ENCODE measurements around the gene RASEF.
"Not testable (repeated sequence)": the region's sequence is repeated elsewhere in the genome, so short reads cannot be mapped to it uniquely, and the experiment has no call there.

The RASEF gene

GRCh38 chr9:83062651-83063527, at the start of gene RASEF:
TSS of gene RASEF (minus strand) at chr9:83063142. CDS start at chr9:83062867, 275 bp downstream.
- no peak for DNase-seq

- no peak for DNase-seq
Observed at GRCh38 chr9:83111169-83111568, 48.2 kb upstream of the RASEF start.

GRCh38 chr9:83109296-83109695, 46.4 kb upstream of the RASEF start:
- DNase-seq: no peak

GRCh38 chr9:83108208-83108607, 45.3 kb upstream of the RASEF start:
- no peak for DNase-seq

GRCh38 chr9:83106772-83107171, 43.8 kb upstream of the RASEF start:
- DNase-seq: no peak

GRCh38 chr9:83106263-83106662, 43.3 kb upstream of the RASEF start:
- no peak for DNase-seq

- no peak for DNase-seq
Observed at GRCh38 chr9:83097633-83098032, 34.7 kb upstream of the RASEF start.

- DNase-seq: not testable (repeated sequence)
Observed at GRCh38 chr9:83093311-83093710, 30.4 kb upstream of the RASEF start.

- DNase-seq: no peak
Observed at GRCh38 chr9:83081846-83082245, 18.9 kb upstream of the RASEF start.

- DNase-seq: no peak
Observed at GRCh38 chr9:83081010-83081409, 18.1 kb upstream of the RASEF start.

GRCh38 chr9:83075932-83076331, 13.0 kb upstream of the RASEF start:
- not testable (repeated sequence) for DNase-seq

- not testable (repeated sequence) for DNase-seq
Observed at GRCh38 chr9:83072498-83072897, 9.6 kb upstream of the RASEF start.

- DNase-seq: no peak
Observed at GRCh38 chr9:83071626-83072025, 8.7 kb upstream of the RASEF start.

GRCh38 chr9:83070261-83070660, 7.3 kb upstream of the RASEF start:
- no peak for DNase-seq

- no peak for DNase-seq
Observed at GRCh38 chr9:83069651-83070050, 6.7 kb upstream of the RASEF start.

- no peak for DNase-seq
Observed at GRCh38 chr9:83068414-83068813, 5.5 kb upstream of the RASEF start.

- no peak for DNase-seq
Observed at GRCh38 chr9:83067579-83067978, 4.6 kb upstream of the RASEF start.

- DNase-seq: no peak
Observed at GRCh38 chr9:83066771-83067170, 3.8 kb upstream of the RASEF start.

GRCh38 chr9:83065233-83065632, 2.3 kb upstream of the RASEF start:
- no peak for DNase-seq

GRCh38 chr9:83061990-83062650, 822 bp downstream of the RASEF start:
- no peak for DNase-seq

GRCh38 chr9:83061036-83061435, 1.9 kb downstream of the RASEF start:
- DNase-seq: no peak

GRCh38 chr9:83060556-83060955, 2.4 kb downstream of the RASEF start:
- DNase-seq: no peak

GRCh38 chr9:83059417-83059816, 3.5 kb downstream of the RASEF start:
- no peak for DNase-seq

Measured in hypothalamus (tissue), 51 donors.